Stimulated activated CD4-positive, alpha-beta T cell treated with anti-CD3 and anti-CD28 coated beads, Interleukin-1b, Interleukin-23, amount 100 ng/mL, for 24 hours (primary cell): ENCODE data around the gene SPARCL1.
"Not testable (repeated sequence)": the region's sequence is repeated elsewhere in the genome, so short reads cannot be mapped to it uniquely, and the experiment has no call there.

Experiments
- DNase-seq, 4 experiments: peaks; one replicate each; pipeline ENCODE4 v3.0.0-alpha.2; 2020; ENCODE audit warnings: low read depth in 4 of 4, low spot score in 1 of 4

SPARCL1 gene

GRCh38 chr4:87502580-87503238, 26.5 kb downstream of the SPARCL1 start:
- DNase-seq = no peak

GRCh38 chr4:87500092-87500462, 29.1 kb downstream of the SPARCL1 start:
- no peak for DNase-seq

DNA sequence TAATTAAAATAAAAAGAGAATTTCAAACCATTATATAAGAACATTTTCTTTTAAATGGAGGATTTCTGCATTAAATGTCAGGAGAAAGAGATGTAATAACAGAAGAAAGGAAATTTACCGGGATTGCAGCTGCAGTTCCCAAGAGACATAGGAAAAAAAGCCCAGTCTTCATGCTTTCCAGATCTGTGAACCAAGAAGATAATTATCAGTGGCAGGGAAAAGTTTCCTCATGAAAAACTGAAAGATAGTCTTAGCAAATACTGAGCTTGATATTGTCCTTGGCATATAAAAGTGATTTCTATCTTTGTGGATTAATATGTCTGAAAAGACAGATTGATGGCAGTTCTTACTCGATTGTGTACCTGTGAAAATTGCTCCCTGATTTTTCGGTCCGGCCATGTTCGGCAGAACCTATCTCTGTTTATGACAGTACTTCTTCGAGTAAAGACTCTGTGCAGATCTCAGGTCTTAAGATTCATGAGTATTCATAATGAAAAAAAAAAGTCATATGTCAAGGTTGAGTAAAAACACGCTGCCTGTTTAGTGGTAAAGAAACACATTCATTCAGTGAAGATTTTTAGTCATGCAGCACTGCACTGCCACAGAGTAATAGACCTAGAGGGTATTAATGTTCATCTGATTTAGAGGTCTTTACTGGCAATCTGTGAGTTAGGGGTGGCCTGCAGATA, 29.6 kb downstream of the SPARCL1 start:
- no peak for DNase-seq

GRCh38 chr4:87498446-87498900, 30.7 kb downstream of the SPARCL1 start:
- DNase-seq = no peak

DNA sequence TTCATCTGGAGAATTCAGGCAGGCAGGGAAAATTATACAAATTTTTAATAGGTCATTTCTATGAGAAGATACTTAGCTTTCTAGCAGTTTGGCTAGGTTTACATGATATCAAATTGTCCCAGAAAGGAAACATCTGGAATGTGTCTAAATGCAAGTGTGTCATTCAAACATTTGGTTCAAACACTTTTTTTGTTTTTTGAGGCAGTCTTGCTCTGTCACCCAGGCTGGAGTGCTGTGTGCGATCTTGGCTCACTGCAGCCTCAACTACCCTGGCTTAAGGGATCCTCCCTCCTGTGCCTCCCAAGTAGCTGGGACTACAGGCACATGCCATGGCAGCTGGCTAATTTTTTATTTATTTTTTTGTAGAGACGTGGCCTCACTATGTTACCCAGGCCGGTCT, 31.6 kb downstream of the SPARCL1 start:
- DNase-seq = no peak

GRCh38 chr4:87497159-87497558, 32.0 kb downstream of the SPARCL1 start:
- no peak for DNase-seq

GRCh38 chr4:87493115-87493514, 36.1 kb downstream of the SPARCL1 start:
- no peak for DNase-seq

DNA sequence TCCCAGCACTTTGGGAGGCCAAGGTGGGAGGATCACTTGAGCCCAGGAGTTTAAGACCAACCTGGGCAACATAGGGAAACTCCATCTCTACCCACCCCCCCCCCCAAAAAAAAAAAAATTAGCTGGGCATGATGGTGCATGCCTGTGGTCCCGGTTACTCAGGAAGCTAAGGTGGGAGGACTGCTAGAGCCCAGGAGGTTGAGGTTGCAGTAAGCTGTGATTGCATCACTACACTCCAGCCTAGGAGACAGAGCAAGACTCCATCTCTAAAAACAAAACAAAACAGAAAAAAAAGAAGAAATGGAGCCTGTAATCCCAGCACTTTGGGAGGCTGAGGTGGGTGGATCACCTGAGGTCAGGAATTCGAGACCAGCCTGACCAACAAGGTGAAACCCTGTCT, 37.3 kb downstream of the SPARCL1 start:
- not testable (repeated sequence) for DNase-seq

GRCh38 chr4:87491436-87491835, 37.7 kb downstream of the SPARCL1 start:
- DNase-seq = no peak

DNA sequence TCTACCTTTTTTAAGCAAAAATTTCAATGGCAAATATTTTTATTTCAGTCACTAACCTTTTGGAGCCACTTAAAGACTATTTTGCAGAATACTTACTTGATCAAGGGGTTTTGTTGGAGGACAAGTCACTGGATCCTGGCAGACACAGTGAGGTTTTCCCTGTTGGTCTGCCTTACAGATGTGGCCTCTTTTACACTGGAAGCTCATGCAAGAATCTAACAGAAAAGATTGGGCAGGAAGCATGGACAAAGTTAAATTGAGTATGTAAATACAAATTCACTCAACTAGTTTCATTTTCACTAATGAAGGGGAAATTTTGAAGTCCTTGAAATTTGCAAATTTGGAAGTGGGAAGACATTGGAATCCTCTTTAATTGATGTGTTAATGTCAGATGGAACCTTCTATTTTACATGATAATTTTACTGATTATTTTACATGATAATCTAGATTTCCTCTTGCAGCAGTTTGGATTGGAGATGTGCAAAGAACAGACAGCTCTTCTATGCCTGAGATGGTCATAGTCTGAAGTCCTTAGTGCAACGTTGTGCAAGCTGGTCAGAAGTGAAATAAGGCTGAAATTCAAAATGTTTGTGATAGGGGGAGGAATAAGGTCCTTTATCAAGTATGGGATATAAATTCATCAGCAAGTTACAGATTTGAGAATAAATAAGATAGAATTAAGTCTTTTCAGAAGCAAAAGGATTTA, 38.4 kb downstream of the SPARCL1 start:
- DNase-seq = no peak

- no peak for DNase-seq
These were observed 39.5 kb downstream of the SPARCL1 start for GRCh38 chr4:87489678-87490077.

GRCh38 chr4:87488666-87489065, 40.5 kb downstream of the SPARCL1 start:
- not testable (repeated sequence) for DNase-seq

GRCh38 chr4:87483247-87483646, 45.9 kb downstream of the SPARCL1 start:
- not testable (repeated sequence) for DNase-seq

DNA sequence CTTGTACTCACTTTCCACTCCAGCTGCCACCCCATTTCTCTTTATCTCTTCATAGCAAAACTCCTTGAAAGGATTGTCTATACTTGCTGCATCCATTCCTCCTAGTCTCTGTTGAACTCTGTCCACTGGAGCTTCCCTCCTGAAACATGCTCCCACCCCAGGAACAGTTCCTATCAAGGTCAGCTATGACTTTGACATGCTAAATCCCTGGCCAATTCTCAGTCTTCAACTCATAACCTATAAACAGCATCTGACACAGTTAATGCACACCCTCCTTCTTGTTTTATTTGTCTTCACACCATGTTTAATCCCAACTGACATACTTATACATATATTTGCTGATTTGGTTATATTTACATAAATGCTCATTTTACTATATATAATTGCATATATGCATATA, 47.8 kb downstream of the SPARCL1 start:
- no peak for DNase-seq

DNA sequence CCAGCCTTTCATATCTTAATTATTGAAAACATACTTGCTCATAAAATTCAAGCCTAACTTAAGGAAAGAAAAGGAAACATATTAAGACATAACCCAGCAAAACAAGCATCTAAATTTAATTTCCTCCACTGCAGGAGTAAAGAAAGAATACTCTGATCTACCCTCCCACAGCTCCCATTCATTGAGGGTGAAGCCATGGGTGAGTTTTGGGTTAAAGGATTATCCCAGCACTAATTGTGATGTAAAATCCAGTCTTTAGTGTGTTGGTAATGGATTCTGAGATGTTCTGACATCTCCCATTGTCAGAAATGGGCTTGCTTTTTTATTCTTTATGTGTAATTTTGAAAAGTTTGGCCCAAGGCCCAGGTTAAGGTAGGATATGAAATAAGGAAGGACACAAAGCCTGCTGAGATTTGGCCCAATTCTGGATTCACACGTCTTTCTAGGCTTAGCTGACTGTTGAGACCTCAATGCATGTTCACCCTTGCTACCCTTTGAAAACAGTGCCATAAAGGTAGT, 50.4 kb downstream of the SPARCL1 start:
- no peak for DNase-seq

- no peak for DNase-seq
These were observed 52.2 kb downstream of the SPARCL1 start for GRCh38 chr4:87476934-87477333.

DNA sequence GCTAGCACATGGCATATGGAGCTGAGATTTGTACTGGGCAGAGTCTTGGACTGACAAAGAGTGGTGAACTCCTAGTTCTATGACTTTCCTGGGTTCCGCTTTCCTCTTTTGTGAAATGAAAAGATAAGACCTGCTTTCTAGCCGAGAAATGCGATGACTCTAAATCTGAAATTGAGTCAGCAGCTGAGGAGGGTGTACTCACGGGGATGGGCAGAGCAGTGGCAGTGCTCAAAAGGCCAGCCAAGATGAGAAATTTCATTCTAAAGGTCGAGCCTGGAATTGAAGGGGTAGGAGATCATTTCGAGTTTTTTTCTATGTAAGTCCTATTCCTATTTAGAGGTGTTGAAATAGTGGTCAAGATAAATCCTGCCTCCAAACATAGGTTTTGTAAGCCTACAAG, 59.8 kb downstream of the SPARCL1 start:
- no peak for DNase-seq

DNA sequence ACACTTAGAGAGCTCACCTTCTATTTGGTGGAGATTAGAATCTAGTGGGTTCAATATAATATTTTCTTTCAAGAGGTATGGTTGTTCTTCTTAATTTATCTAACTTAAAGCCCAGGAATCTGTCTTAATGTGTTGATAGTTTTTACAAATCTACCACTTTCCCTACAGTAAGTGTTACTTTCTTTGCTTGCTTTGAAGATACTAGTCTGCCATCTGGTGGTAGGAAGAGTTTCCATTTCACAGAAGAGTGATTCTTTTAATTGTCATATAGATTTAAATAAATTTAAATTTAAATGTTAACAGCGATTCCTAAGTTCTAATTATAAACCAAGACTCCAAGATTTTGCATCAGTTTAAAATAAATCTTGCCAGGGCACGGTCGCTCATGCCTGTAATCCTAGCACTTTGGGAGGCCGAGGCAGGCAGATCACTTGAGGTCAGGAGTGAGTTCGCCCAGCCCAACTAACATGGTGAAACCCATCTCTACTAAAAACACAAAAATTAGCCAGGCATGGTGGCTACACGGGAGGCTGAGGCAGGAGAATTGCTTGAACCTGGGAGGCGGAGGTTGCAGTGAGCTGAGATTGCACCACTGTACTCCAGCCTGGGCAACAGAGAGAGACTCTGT, 63.3 kb downstream of the SPARCL1 start:
- DNase-seq = no peak

DNA sequence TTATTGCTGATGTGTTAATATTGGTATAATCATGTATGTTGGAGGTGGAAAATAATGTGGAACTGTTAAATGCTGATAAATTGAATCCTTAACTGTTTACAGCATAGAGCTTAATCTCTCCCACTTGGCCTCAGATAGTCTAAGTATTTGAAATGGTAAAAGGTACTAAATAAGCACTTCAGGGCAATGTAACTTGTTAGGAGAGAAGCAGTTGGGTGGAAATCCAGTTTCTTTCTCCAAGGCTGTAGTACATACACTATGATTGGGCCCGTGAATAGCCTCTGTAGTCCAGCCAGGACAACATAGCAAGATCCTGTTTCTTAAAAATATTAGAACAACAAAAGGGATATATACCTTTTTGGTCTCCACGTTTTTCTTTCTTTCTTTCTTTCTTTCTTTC, 67.1 kb downstream of the SPARCL1 start:
- DNase-seq = no peak

DNA sequence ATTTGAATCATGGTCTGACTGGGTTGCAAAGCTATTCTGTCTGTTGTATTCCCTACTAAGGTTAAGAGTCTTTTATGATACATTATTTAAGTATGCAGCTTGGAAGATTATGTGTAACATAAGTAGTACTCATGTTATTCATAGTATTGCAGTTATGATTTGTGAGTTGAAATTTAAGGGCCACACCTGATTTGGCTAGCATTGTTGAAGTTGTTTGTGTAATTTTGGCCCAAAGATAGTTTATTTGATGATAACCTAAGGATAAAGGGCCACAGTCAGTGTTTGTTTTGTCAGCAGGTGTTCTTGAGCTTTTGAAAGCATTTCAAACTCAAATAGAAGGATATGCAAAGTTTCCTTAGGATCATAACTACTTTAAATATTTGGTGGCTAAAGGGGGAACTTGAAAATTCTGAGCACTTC, 67.9 kb downstream of the SPARCL1 start:
- no peak for DNase-seq

DNA sequence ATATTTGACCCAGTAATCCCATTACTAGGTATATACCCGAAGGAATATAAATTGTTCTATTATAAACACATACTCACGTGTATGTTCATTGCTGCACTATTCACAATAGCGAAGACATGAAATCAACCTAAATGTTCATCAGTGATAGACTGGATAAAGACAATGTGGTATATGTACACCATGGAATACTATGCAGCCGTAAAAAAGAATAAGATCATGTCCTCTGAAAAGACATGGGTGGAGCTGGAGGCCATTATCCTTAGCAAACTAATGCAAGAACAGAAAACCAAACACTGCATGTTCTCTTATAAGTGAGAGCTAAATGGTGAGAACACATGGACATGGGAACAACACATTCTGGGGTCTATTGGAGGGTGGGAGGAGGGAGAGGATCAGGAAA, 70.3 kb downstream of the SPARCL1 start:
- no peak for DNase-seq

DNA sequence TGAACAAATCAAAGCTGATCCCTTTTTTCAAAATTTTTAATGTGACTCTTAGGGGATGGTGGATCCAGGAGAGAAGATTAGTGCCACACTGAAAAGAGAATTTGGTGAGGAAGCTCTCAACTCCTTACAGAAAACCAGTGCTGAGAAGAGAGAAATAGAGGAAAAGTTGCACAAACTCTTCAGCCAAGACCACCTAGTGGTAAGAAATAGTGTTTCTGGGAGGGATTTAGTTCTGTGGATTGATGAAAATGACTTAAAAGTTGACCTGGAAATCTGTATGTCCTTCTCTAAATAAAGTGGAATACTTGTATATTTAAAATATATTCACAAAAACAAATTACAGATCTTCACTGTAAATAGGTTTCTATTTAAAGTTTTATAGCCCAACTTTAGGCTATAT, 77.6 kb downstream of the SPARCL1 start:
- DNase-seq = no peak
